Gastrocnemius medialis (tissue), 4 donors: ENCODE measurements around the gene PGLYRP2.

Experiments
- POLR2A ChIP-seq, 2 donors: fragments of 450-650 bp; IDR thresholded peaks; one replicate each; pipeline ENCODE4 v1.6.1; 2017; ENCODE audit warnings: antibody characterized with exemption in 2 of 2, mild to moderate bottlenecking in 2 of 2, moderate library complexity in 2 of 2
- TF ChIP-seq, protein P1 (sequence below), 5 experiments: fragments of 450-650 bp in 3 of 5; fragments of 200-600 bp in 2 of 5; sonication (generic) in 2 of 5; IDR thresholded peaks in 4 of 5; conservative IDR thresholded peaks in 1 of 5; 1 replicate in 4 of 5; 2 replicates in 1 of 5; pipeline ENCODE4 v1.5.1; 2016 to 2019; ENCODE audit warnings: antibody characterized with exemption in 5 of 5, mild to moderate bottlenecking in 3 of 5, moderate library complexity in 3 of 5

- TF ChIP-seq, protein P1, sequence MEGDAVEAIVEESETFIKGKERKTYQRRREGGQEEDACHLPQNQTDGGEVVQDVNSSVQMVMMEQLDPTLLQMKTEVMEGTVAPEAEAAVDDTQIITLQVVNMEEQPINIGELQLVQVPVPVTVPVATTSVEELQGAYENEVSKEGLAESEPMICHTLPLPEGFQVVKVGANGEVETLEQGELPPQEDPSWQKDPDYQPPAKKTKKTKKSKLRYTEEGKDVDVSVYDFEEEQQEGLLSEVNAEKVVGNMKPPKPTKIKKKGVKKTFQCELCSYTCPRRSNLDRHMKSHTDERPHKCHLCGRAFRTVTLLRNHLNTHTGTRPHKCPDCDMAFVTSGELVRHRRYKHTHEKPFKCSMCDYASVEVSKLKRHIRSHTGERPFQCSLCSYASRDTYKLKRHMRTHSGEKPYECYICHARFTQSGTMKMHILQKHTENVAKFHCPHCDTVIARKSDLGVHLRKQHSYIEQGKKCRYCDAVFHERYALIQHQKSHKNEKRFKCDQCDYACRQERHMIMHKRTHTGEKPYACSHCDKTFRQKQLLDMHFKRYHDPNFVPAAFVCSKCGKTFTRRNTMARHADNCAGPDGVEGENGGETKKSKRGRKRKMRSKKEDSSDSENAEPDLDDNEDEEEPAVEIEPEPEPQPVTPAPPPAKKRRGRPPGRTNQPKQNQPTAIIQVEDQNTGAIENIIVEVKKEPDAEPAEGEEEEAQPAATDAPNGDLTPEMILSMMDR (IDR thresholded peaks at IDR 0.05 in 4 of 5, conservative IDR thresholded peaks at IDR 0.05 in 1 of 5) = no peak
- TF ChIP-seq POLR2A (IDR thresholded peaks at IDR 0.05) = no peak
These were observed 9.4 kb upstream of the PGLYRP2 start for GRCh38 chr19:15488489-15489226.
